ENCODE measurements around the gene SPI1.

The SPI1 gene

DNA sequence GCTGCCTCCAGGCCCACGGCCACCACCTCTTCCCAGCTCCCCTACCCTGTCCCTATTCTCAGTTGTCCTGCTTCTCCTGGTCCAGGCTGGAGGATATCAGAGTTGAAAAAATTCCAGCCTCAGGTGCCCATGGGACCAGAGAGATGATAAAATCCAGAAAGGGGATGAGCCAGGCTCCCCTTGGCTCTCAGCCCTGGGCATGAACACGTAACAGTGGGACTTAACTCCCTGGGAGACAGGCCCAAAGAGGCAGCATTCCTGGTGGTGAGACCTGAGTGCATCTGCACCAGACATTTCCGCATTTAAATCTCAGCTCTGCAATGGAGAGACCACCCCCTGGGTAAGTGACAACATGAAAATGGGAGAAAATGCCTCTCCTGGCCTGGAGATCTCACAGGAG lies 19.7 kb upstream of the SPI1 start:
- Histone ChIP-seq H3K9ac (ENCODE audit: low read length) (no peak overlapping the region), H3K27ac (ENCODE audit: low read depth, low read length) (no peak overlapping the region), H3K79me2 (ENCODE audit: insufficient read depth, low read length) (no peaks in the 10 kb centered on the region), H3F3A (ENCODE audit: insufficient read depth) (peaks cover 26% of the 10 kb centered on the region), H3K9me3 (ENCODE audit: insufficient read depth, low read length) (no peaks in the 10 kb centered on the region), H3K9me2 (replicated peaks; ENCODE audit: insufficient read depth, low read length) (no peaks in the 10 kb centered on the region), H3K36me3 (ENCODE audit: low read length) (no peaks in the 10 kb centered on the region), H3K4me2 (ENCODE audit: low read depth, low read length, poor library complexity, severe bottlenecking) (no peak overlapping the region), H3K4me3 (ENCODE audit: insufficient read depth, low read length, poor library complexity, severe bottlenecking) (no peak overlapping the region), H4K20me1 (ENCODE audit: low read depth, low read length) (no peaks in the 10 kb centered on the region), H3K27me3 (ENCODE audit: low read length) (no peaks in the 10 kb centered on the region), H2AFZ (ENCODE audit: low read depth, low read length, severe bottlenecking) (no peak overlapping the region)
- TF ChIP-seq CTCF (IDR thresholded peaks at IDR 0.05; ENCODE audit: insufficient read depth, low read length, poor library complexity, severe bottlenecking) (no peak), EZH2phosphoT487 (conservative IDR thresholded peaks at IDR 0.05; ENCODE audit: low read length) (no peak)

DNA sequence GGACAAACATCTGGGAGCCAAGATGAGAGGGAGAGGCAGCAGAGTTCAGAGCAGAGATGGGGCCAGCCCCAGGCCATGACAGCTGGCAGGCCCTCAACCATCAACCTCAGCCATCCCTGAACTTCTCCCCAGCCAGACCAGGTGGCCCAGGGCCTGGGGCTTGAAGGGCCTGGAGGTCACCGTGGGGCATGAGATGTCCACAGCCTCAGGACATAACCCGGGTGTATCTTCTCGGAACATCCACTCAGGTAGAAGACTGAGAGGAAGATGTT lies 17.6 kb upstream of the SPI1 start:
- TF ChIP-seq EZH2phosphoT487 (conservative IDR thresholded peaks at IDR 0.05; ENCODE audit: low read length) = no peak
- no peak for TF ChIP-seq CTCF (IDR thresholded peaks at IDR 0.05; ENCODE audit: insufficient read depth, low read length, poor library complexity, severe bottlenecking)
- Histone ChIP-seq H3K9ac (ENCODE audit: low read length) (peak overlapping the region; percentile 59; the same call in 1 of the 2 replicates), H3K9me2 (replicated peaks; ENCODE audit: insufficient read depth, low read length) (no peaks in the 10 kb centered on the region), H4K20me1 (ENCODE audit: low read depth, low read length) (no peaks in the 10 kb centered on the region), H3K9me3 (ENCODE audit: insufficient read depth, low read length) (no peaks in the 10 kb centered on the region), H3K4me2 (ENCODE audit: low read depth, low read length, poor library complexity, severe bottlenecking) (no peak overlapping the region), H3K79me2 (ENCODE audit: insufficient read depth, low read length) (no peaks in the 10 kb centered on the region), H3K27me3 (ENCODE audit: low read length) (no peaks in the 10 kb centered on the region), H2AFZ (ENCODE audit: low read depth, low read length, severe bottlenecking) (no peak overlapping the region), H3K27ac (ENCODE audit: low read depth, low read length) (peak overlapping the region; percentile 64), H3K4me3 (ENCODE audit: insufficient read depth, low read length, poor library complexity, severe bottlenecking) (no peak overlapping the region), H3F3A (ENCODE audit: insufficient read depth) (peaks cover 17% of the 10 kb centered on the region), H3K36me3 (ENCODE audit: low read length) (no peaks in the 10 kb centered on the region)

- Histone ChIP-seq H3K27ac (ENCODE audit: low read depth, low read length) (peak overlapping the region; percentile 64), H3F3A (ENCODE audit: insufficient read depth) (peaks cover 13% of the 10 kb centered on the region), H3K9ac (ENCODE audit: low read length) (peak overlapping the region; percentile 59), H4K20me1 (ENCODE audit: low read depth, low read length) (no peaks in the 10 kb centered on the region), H3K36me3 (ENCODE audit: low read length) (no peaks in the 10 kb centered on the region), H3K9me3 (ENCODE audit: insufficient read depth, low read length) (no peaks in the 10 kb centered on the region), H3K9me2 (replicated peaks; ENCODE audit: insufficient read depth, low read length) (no peaks in the 10 kb centered on the region), H2AFZ (ENCODE audit: low read depth, low read length, severe bottlenecking) (peak overlapping the region; percentile 60), H3K4me3 (ENCODE audit: insufficient read depth, low read length, poor library complexity, severe bottlenecking) (no peak overlapping the region), H3K79me2 (ENCODE audit: insufficient read depth, low read length) (no peaks in the 10 kb centered on the region), H3K27me3 (ENCODE audit: low read length) (no peaks in the 10 kb centered on the region), H3K4me2 (ENCODE audit: low read depth, low read length, poor library complexity, severe bottlenecking) (peak overlapping the region; percentile 47)
- TF ChIP-seq EZH2phosphoT487 (conservative IDR thresholded peaks at IDR 0.05; ENCODE audit: low read length) (no peak), CTCF (IDR thresholded peaks at IDR 0.05; ENCODE audit: insufficient read depth, low read length, poor library complexity, severe bottlenecking) (no peak)
Measured at GRCh38 chr11:47395223-47396048, 17.1 kb upstream of the SPI1 start.

Data from SU-DHL-6 (cell line).